GM13976 (cell line): Measurements from ENCODE around the gene ARHGEF17.
A peak's percentile ranks its signal among the peaks of the same experiment; 100 is the strongest.

ENCODE experiments used
- DNase-seq: peaks from one replicate; pipeline ENCODE4 v3.0.0; 2012; ENCODE audit warnings: low spot score
- in situ Hi-C: fragments of 300-500 bp; cut with MboI; formaldehyde crosslinking; loops from one replicate; pipeline ENCODE4 v1.12.0; 2022; ENCODE audit warnings: low sequenced_read_pairs, mixed read lengths, inconsistent platforms; ENCODE audit not compliant: unreplicated experiment
- TF ChIP-seq, protein P1 (sequence below): IDR thresholded peaks from 2 replicates; pipeline ENCODE4 v1.5.1; 2012; ENCODE audit warnings: borderline replicate concordance, mild to moderate bottlenecking; ENCODE audit not compliant: insufficient read depth; ENCODE audit errors: extremely low read depth, missing control alignments, control extremely low read depth

The ARHGEF17 gene

DNA sequence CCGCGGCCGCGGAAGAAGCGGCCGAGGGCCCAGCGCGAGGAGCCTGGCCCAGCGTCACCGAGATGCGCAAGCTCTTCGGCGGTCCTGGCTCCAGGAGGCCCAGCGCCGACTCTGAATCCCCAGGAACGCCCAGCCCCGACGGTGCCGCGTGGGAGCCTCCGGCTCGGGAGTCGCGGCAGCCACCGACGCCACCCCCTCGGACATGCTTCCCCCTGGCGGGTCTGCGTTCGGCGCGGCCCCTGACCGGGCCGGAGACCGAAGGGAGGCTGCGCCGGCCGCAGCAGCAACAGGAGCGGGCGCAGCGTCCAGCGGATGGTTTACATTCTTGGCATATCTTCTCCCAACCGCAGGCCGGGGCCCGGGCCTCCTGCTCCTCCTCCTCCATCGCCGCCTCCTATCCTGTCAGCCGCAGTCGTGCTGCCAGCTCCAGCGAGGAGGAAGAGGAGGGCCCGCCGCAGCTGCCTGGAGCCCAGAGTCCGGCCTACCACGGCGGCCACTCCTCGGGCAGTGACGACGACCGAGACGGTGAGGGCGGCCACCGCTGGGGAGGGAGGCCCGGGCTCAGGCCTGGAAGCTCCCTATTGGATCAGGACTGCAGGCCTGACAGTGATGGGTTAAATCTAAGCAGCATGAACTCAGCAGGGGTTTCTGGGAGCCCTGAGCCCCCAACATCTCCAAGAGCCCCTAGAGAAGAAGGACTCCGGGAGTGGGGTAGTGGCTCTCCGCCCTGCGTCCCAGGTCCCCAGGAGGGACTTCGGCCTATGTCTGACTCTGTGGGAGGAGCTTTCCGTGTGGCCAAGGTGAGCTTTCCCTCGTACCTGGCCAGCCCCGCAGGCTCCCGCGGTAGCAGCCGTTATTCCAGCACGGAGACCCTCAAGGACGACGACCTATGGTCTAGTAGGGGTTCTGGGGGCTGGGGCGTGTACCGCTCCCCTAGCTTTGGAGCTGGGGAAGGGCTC lies 1.2 kb downstream of the ARHGEF17 start:
- DNase-seq = peak; percentile 57
- TF ChIP-seq, protein P1, sequence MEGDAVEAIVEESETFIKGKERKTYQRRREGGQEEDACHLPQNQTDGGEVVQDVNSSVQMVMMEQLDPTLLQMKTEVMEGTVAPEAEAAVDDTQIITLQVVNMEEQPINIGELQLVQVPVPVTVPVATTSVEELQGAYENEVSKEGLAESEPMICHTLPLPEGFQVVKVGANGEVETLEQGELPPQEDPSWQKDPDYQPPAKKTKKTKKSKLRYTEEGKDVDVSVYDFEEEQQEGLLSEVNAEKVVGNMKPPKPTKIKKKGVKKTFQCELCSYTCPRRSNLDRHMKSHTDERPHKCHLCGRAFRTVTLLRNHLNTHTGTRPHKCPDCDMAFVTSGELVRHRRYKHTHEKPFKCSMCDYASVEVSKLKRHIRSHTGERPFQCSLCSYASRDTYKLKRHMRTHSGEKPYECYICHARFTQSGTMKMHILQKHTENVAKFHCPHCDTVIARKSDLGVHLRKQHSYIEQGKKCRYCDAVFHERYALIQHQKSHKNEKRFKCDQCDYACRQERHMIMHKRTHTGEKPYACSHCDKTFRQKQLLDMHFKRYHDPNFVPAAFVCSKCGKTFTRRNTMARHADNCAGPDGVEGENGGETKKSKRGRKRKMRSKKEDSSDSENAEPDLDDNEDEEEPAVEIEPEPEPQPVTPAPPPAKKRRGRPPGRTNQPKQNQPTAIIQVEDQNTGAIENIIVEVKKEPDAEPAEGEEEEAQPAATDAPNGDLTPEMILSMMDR = no peak
- in situ Hi-C loops = no loop called here

DNA sequence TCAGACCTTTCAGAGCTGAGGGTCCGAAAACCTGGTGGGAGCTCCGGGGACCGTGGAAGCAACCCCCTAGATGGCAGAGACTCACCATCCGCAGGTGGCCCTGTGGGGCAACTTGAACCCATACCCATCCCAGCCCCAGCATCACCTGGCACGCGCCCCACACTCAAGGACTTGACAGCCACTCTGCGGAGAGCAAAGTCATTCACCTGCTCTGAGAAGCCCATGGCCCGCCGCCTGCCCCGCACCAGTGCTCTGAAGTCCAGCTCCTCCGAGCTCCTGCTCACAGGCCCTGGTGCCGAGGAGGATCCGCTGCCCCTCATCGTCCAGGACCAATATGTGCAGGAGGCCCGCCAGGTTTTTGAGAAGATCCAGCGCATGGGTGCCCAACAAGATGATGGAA lies 2.0 kb downstream of the ARHGEF17 start:
- TF ChIP-seq, protein P1 = no peak
- in situ Hi-C loops = no loop called here
- no peak for DNase-seq

DNA sequence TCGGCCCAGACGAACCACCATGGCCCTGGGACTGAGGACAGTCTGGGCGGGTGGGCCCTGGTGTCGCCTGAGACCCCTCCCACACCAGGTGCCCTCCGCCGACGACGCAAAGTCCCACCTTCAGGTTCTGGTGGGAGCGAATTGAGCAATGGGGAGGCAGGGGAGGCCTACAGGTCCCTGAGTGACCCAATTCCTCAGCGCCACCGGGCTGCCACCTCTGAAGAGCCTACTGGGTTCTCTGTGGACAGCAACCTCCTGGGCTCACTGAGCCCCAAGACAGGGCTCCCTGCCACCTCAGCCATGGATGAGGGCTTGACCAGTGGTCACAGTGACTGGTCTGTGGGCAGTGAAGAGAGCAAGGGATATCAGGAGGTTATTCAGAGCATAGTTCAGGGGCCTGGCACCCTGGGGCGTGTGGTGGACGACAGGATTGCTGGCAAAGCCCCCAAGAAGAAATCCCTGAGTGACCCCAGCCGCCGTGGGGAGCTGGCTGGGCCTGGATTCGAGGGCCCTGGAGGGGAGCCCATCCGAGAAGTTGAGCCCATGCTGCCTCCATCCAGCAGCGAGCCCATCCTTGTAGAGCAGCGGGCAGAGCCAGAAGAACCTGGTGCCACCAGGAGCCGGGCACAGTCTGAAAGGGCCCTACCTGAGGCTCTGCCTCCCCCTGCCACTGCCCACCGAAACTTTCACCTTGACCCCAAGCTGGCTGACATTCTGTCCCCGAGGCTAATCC lies 2.8 kb downstream of the ARHGEF17 start:
- in situ Hi-C loops = no loop called here
- no peak for DNase-seq
- TF ChIP-seq, protein P1 = no peak

DNA sequence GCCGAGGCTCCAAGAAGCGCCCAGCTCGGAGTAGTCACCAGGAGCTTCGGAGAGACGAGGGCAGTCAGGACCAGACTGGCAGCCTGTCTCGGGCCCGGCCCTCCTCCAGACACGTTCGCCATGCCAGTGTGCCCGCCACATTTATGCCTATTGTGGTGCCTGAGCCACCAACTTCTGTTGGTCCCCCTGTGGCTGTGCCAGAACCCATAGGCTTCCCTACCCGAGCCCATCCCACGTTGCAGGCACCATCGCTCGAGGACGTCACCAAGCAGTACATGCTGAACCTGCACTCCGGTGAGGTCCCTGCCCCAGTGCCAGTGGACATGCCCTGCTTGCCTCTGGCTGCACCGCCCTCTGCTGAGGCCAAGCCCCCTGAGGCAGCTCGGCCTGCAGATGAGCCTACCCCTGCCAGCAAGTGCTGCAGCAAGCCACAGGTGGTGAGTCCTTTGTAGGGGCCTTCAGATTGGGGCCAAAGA lies 3.4 kb downstream of the ARHGEF17 start:
- DNase-seq = no peak
- TF ChIP-seq, protein P1 = no peak
- in situ Hi-C loops = no loop called here

DNA sequence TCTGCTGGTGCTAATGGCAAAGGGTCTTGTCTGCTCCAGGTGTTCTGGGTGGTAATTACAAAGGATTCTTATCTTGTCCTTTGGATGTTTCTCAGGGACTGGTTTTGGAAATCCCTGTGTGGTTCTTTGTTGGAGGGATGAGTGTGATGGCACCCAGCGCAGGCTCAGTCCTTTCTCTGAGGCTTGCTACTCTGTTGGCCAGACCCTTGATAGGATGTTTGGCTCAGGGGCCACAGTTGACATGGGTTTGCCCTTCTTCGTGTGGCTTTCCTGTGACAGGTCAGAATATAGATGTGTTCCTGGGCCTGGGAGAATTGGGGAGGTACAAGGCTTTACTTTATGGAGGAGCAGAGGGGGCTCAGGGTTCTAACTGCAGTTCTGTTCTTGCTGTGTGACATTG lies 4.0 kb downstream of the ARHGEF17 start:
- TF ChIP-seq, protein P1 = no peak
- no peak for DNase-seq
- in situ Hi-C loops = no loop called here

DNA sequence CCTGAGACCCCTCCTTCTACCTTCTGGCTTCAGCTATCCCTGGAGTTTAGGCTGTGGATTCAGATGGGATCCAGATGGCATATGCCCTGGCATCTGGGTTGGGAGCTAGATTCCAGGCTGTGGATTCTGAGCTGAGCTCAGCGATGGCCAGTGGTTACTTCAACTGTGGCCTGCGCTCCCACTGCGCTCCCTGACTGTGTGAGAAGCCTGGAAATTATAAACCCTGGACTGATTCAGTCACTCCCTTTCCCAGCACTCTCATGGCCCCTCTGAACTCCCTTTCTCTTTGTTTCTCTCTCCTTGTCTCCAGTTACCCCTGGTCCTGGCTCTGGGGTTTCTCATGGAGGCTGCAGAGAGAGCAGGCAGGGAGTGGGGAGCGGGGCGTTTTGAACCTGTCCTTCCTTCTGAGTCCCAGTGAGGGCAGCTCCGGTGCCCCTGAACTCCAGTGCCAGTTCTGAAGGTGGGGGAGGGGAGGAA lies 4.8 kb downstream of the ARHGEF17 start:
- TF ChIP-seq, protein P1 = no peak
- in situ Hi-C loops = no loop called here
- no peak for DNase-seq
